GM21737 (cell line): Measurements from ENCODE around the gene GOLGA5.
A peak's percentile ranks its signal among the peaks of the same experiment; 100 is the strongest.
"Not testable (repeated sequence)": the region's sequence is repeated elsewhere in the genome, so short reads cannot be mapped to it uniquely, and the experiment has no call there.

Experiments
- ATAC-seq: cut with Tn5 transposase; IDR thresholded peaks from one replicate; pipeline ENCODE4 v1.9.1; 2021; ENCODE audit warnings: mild to moderate bottlenecking, moderate library complexity; ENCODE audit not compliant: unreplicated experiment

GOLGA5 gene

GRCh38 chr14:92819680-92820535 lies 25.8 kb downstream of the GOLGA5 start:
- ATAC-seq = not testable (repeated sequence)

GRCh38 chr14:92820536-92820840 lies 26.4 kb downstream of the GOLGA5 start:
- not testable (repeated sequence) for ATAC-seq

GRCh38 chr14:92830902-92831301 lies 36.8 kb downstream of the GOLGA5 start:
- no peak for ATAC-seq

GRCh38 chr14:92832137-92832700 lies 38.1 kb downstream of the GOLGA5 start:
- ATAC-seq = no peak

- no peak for ATAC-seq
Measured at GRCh38 chr14:92841930-92842329, 47.8 kb downstream of the GOLGA5 start.

- no peak for ATAC-seq
Measured at GRCh38 chr14:92844204-92844603, 50.1 kb downstream of the GOLGA5 start.

- peak; percentile 81 for ATAC-seq
Measured at GRCh38 chr14:92846162-92846897, 52.2 kb downstream of the GOLGA5 start.

- no peak for ATAC-seq
Measured at GRCh38 chr14:92847278-92847677, 53.2 kb downstream of the GOLGA5 start.

- ATAC-seq = no peak
Measured at GRCh38 chr14:92847749-92848148, 53.6 kb downstream of the GOLGA5 start.

- ATAC-seq = no peak
Measured at GRCh38 chr14:92848887-92849286, 54.8 kb downstream of the GOLGA5 start.

GRCh38 chr14:92850492-92850891 lies 56.4 kb downstream of the GOLGA5 start:
- ATAC-seq = no peak

- not testable (repeated sequence) for ATAC-seq
Measured at GRCh38 chr14:92853136-92853535, 59.0 kb downstream of the GOLGA5 start.

- no peak for ATAC-seq
Measured at GRCh38 chr14:92860049-92860840, 66.1 kb downstream of the GOLGA5 start.

GRCh38 chr14:92861856-92862745 lies 68.0 kb downstream of the GOLGA5 start:
- no peak for ATAC-seq

- no peak for ATAC-seq
Measured at GRCh38 chr14:92863286-92864080, 69.4 kb downstream of the GOLGA5 start.

- no peak for ATAC-seq
Measured at GRCh38 chr14:92865674-92866073, 71.6 kb downstream of the GOLGA5 start.

- ATAC-seq = no peak
Measured at GRCh38 chr14:92866181-92866752, 72.2 kb downstream of the GOLGA5 start.

GRCh38 chr14:92866901-92867865 lies 73.1 kb downstream of the GOLGA5 start:
- ATAC-seq = no peak
